HG03520 (cell line): Measurements from ENCODE around the gene SND1.

ENCODE experiments used
- ATAC-seq: cut with Tn5 transposase; IDR thresholded peaks from one replicate; pipeline ENCODE4 v1.9.1; 2021; ENCODE audit warnings: mild to moderate bottlenecking, moderate library complexity; ENCODE audit not compliant: unreplicated experiment

The SND1 gene

GRCh38 chr7:128005759-128006159 is 353.8 kb downstream of the SND1 start:
- no peak for ATAC-seq

GRCh38 chr7:128006550-128007302 is 354.7 kb downstream of the SND1 start:
- ATAC-seq: no peak

GRCh38 chr7:128007303-128007680 is 355.3 kb downstream of the SND1 start:
- no peak for ATAC-seq

- no peak for ATAC-seq
Measured at GRCh38 chr7:128008141-128008540, 356.1 kb downstream of the SND1 start.

- no peak for ATAC-seq
Measured at GRCh38 chr7:128008744-128009143, 356.8 kb downstream of the SND1 start.

- no peak for ATAC-seq
Measured at GRCh38 chr7:128010391-128011127, 358.6 kb downstream of the SND1 start.

GRCh38 chr7:128011131-128011661 is 359.2 kb downstream of the SND1 start:
- no peak for ATAC-seq

- no peak for ATAC-seq
Measured at GRCh38 chr7:128014811-128015210, 362.8 kb downstream of the SND1 start.

GRCh38 chr7:128017460-128017859 is 365.5 kb downstream of the SND1 start:
- ATAC-seq: no peak

- no peak for ATAC-seq
Measured at GRCh38 chr7:128017862-128018845, 366.2 kb downstream of the SND1 start.

- ATAC-seq: no peak
Measured at GRCh38 chr7:128019288-128019687, 367.3 kb downstream of the SND1 start.

GRCh38 chr7:128020159-128020558 is 368.2 kb downstream of the SND1 start:
- no peak for ATAC-seq

GRCh38 chr7:128021366-128021765 is 369.4 kb downstream of the SND1 start:
- no peak for ATAC-seq

- no peak for ATAC-seq
Measured at GRCh38 chr7:128022631-128023532, 370.9 kb downstream of the SND1 start.

GRCh38 chr7:128024151-128024550 is 372.2 kb downstream of the SND1 start:
- no peak for ATAC-seq

GRCh38 chr7:128025380-128025779 is 373.4 kb downstream of the SND1 start:
- ATAC-seq: no peak

GRCh38 chr7:128025819-128026218 is 373.8 kb downstream of the SND1 start:
- ATAC-seq: no peak

GRCh38 chr7:128026551-128026950 is 374.6 kb downstream of the SND1 start:
- ATAC-seq: no peak

GRCh38 chr7:128027485-128027980 is 375.5 kb downstream of the SND1 start:
- ATAC-seq: no peak
